Upper lobe of left lung (tissue), 4 donors: ENCODE measurements around the gene LACTBL1.

Experiments used
- CTCF ChIP-seq, 6 experiments: fragments of 450-650 bp in 4 of 6; fragments of 200-600 bp in 2 of 6; sonication (generic) in 2 of 6; IDR thresholded peaks; one replicate each; pipeline ENCODE4 v1.5.1; 2016 to 2019; ENCODE audit warnings: antibody characterized with exemption in 6 of 6
- POLR2A ChIP-seq, 4 donors: fragments of 450-650 bp; IDR thresholded peaks; one replicate each; pipeline ENCODE4 v1.5.1; 2016 to 2017; ENCODE audit warnings: antibody characterized with exemption in 4 of 4, mild to moderate bottlenecking in 2 of 4
- POLR2AphosphoS5 ChIP-seq, 2 donors: sonication (generic); formaldehyde crosslinking; IDR thresholded peaks; one replicate each; pipeline ENCODE4 v1.5.1; 2017; ENCODE audit warnings: antibody characterized with exemption in 2 of 2

- no peak for TF ChIP-seq CTCF (IDR thresholded peaks at IDR 0.05)
- TF ChIP-seq POLR2AphosphoS5 (IDR thresholded peaks at IDR 0.05), result no peak
- TF ChIP-seq POLR2A (IDR thresholded peaks at IDR 0.05), result no peak
These were observed 12.9 kb downstream of the LACTBL1 start for GRCh38 chr1:22959545-22960360.
